Pancreas (tissue), 10 donors: ENCODE data around the gene ERBB2. TPM values are rescaled to one million over a fixed set of nuclear protein-coding genes. Genes with fewer than 3 reads are reported as not detected.

Experiments
- ATAC-seq, 4 donors: fragments of 200-7000 bp; cut with Tn5 transposase; one replicate each; pipeline versions ENCODE4 v1.8.0 to v1.9.1; 2020; ENCODE audit warnings: mild to moderate bottlenecking in 4 of 4, moderate library complexity in 4 of 4
- DNase-seq, 6 donors: peaks; one replicate each; pipeline ENCODE4 v3.0.0-alpha.2; 2020
- FAIRE-seq: peaks from 2 replicates; lab custom pipeline; 2012; peaks lifted over from hg19 to GRCh38; lab: Jason Lieb, UNC
- H3K27ac ChIP-seq, 4 donors: fragments of 200-600 bp; sonication (generic); 1 replicate in 3 of 4; 2 replicates in 1 of 4; pipeline versions ENCODE4 v1.5.0 to v1.8.0; 2020
- H3K27me3 ChIP-seq, 4 donors: fragments of 200-600 bp; one replicate each; pipeline ENCODE4 v1.8.0; 2021
- H3K36me3 ChIP-seq, 3 donors: fragments of 200-600 bp; sonication (generic) in 1 of 3; one replicate each; pipeline versions ENCODE4 v1.5.0 to v1.8.0; 2020 to 2021
- H3K4me1 ChIP-seq, 3 donors: fragments of 200-600 bp; one replicate each; pipeline ENCODE4 v1.8.0; 2021
- H3K4me3 ChIP-seq, 4 donors: fragments of 200-600 bp; sonication (generic) in 2 of 4; one replicate each; pipeline versions ENCODE4 v1.5.0 to v1.8.0; 2020 to 2021
- H3K9me3 ChIP-seq, 4 donors: fragments of 200-600 bp; one replicate each; pipeline ENCODE4 v1.8.0; 2021
- CTCF ChIP-seq, 4 donors: fragments of 200-600 bp; sonication (generic) in 3 of 4; IDR thresholded peaks; one replicate each; pipeline versions ENCODE4 v1.5.0 to v1.8.0; 2021; ENCODE audit warnings: antibody characterized with exemption in 4 of 4
- WGBS, 2 donors: extraction: QIAGEN DNeasy Blood & Tissue Kit; methylation state at CpG; one replicate each; pipeline ENCODE4 v1.1.7; 2013; 5-methylcytosine and 5-hydroxymethylcytosine counted together
- intact Hi-C, 3 donors: fragments of 100-400 bp; cut with DNase I; formaldehyde crosslinking; loops; one replicate each; pipeline versions ENCODE4 v1.11.1 to v1.14.2; 2022
- polyA plus RNA-seq, 2 donors: library from polyadenylated mRNA; stranded (reverse); fragments of 200-250 nt; gene quantifications; one replicate each; pipeline ENCODE4 v1.2.3, GENCODE V29; 2013
- total RNA-seq, 6 donors: library from RNA; stranded (reverse); fragmentation: NEBNext Ultra II Directional in 4 of 6; extraction: Animal tissue kit (Norgen Biotek cat#: 25700) in 4 of 6; gene quantifications; one replicate each; pipeline versions ENCODE4 v1.2.1 to v1.2.4, GENCODE V29; 2021 to 2023
- donor health status: healthy with polysubstance abuse.
- donor health status: DM: no; HTN: no; CAD: no; lungs with moderate emphysema.
- donor health status: DM: no; HTN: no; CAD: no.
- donor health status: control.
- donor health status: control.
- donor health status: Bipolar disorder and iron deficiency.
- donor health status: DM: yes; HTN: yes; CAD: no.
- donor health status: DM: no; HTN: no; CAD: no.
- donor health status: DM: no; HTN: no; CAD: no.
- donor health status: DM: yes; HTN: yes; CAD: no.

Gene ERBB2
- total and polyA plus RNA-seq, 8 donors: 37.2 to 78.9 (median 43.9) TPM

- 93 to 94% methylated on average over 4 of the region's 4 CpGs for WGBS, 2 donors
Measured at GRCh38 chr17:39714234-39714633, 14.4 kb downstream of the ERBB2 start.

GRCh38 chr17:39715375-39716072 is 15.7 kb downstream of the ERBB2 start:
- Histone ChIP-seq H3K36me3 (peaks cover 0 to 49% (median 12%) of the 10 kb centered on the region in 3 donors), H3K9me3 (no peaks in the 10 kb centered on the region), H3K27me3 (no peaks in the 10 kb centered on the region), H3K4me1 (no peaks in the 10 kb centered on the region), H3K27ac (no peak overlapping the region), H3K4me3 (no peak overlapping the region)
- 93 to 94% methylated on average over 17 to 18 of the region's 18 CpGs for WGBS, 2 donors
- TF ChIP-seq CTCF (IDR thresholded peaks at IDR 0.05): no peak
- intact Hi-C loops: no loop called here
- ATAC-seq: peak in 1 of 4 donors; percentile 16
- peak in 2 of 6 donors; percentile 22 to 61 for DNase-seq
- FAIRE-seq: no peak

More at GRCh38 chr17:39714234-39714633, 14.4 kb downstream of the ERBB2 start:
- Histone ChIP-seq H3K36me3 (peaks cover 0 to 59% (median 12%) of the 10 kb centered on the region in 3 donors), H3K4me1 (no peaks in the 10 kb centered on the region), H3K9me3 (no peaks in the 10 kb centered on the region), H3K27me3 (no peaks in the 10 kb centered on the region), H3K4me3 (no peak overlapping the region), H3K27ac (no peak overlapping the region)
- TF ChIP-seq CTCF (IDR thresholded peaks at IDR 0.05): no peak
- DNase-seq: peak in 1 of 6 donors; percentile 3
- intact Hi-C loops: no loop called here
- no peak for ATAC-seq
- FAIRE-seq: no peak

- FAIRE-seq: no peak
- 80 to 83% methylated on average over 15 of the region's 15 CpGs for WGBS, 2 donors
- no peak for TF ChIP-seq CTCF (IDR thresholded peaks at IDR 0.05)
Measured at GRCh38 chr17:39716073-39716818, 16.4 kb downstream of the ERBB2 start.

GRCh38 chr17:39716879-39717536 is 17.1 kb downstream of the ERBB2 start:
- Histone ChIP-seq H3K27me3 (no peaks in the 10 kb centered on the region), H3K36me3 (peaks cover 0 to 34% (median 12%) of the 10 kb centered on the region in 3 donors), H3K9me3 (no peaks in the 10 kb centered on the region), H3K4me1 (no peaks in the 10 kb centered on the region), H3K27ac (peak overlapping the region in 2 of 4 donors; percentile 12 to 30), H3K4me3 (no peak overlapping the region)
- no peak for FAIRE-seq
- peak; percentile 47 to 76 (median 58) for ATAC-seq
- 76 to 77% methylated on average over 11 of the region's 11 CpGs for WGBS, 2 donors
- intact Hi-C loops: no loop called here
- peak in 2 of 6 donors; percentile 0 to 27 for DNase-seq
- TF ChIP-seq CTCF (IDR thresholded peaks at IDR 0.05): no peak

More at GRCh38 chr17:39716073-39716818, 16.4 kb downstream of the ERBB2 start:
- DNase-seq (peak in 2 of 6 donors; percentile 20 to 52), ATAC-seq (peak; percentile 16 to 37 (median 26))
- H3K9me3 ChIP-seq: no peaks in the 10 kb centered on the region
- H3K27ac ChIP-seq: peak overlapping the region in 3 of 4 donors; percentile 12 to 30 (median 24)
- intact Hi-C loops: no loop called here
- H3K27me3 ChIP-seq: no peaks in the 10 kb centered on the region
- H3K4me3 ChIP-seq: no peak overlapping the region
- H3K4me1 ChIP-seq: no peaks in the 10 kb centered on the region
- H3K36me3 ChIP-seq: peaks cover 0 to 41% (median 12%) of the 10 kb centered on the region in 3 donors
